HG02870 (cell line): ENCODE data around the gene HDGF.

Experiments used
- ATAC-seq: cut with Tn5 transposase; IDR thresholded peaks from one replicate; pipeline ENCODE4 v1.9.1; 2021; ENCODE audit warnings: mild to moderate bottlenecking, moderate library complexity; ENCODE audit not compliant: unreplicated experiment

Gene HDGF

DNA sequence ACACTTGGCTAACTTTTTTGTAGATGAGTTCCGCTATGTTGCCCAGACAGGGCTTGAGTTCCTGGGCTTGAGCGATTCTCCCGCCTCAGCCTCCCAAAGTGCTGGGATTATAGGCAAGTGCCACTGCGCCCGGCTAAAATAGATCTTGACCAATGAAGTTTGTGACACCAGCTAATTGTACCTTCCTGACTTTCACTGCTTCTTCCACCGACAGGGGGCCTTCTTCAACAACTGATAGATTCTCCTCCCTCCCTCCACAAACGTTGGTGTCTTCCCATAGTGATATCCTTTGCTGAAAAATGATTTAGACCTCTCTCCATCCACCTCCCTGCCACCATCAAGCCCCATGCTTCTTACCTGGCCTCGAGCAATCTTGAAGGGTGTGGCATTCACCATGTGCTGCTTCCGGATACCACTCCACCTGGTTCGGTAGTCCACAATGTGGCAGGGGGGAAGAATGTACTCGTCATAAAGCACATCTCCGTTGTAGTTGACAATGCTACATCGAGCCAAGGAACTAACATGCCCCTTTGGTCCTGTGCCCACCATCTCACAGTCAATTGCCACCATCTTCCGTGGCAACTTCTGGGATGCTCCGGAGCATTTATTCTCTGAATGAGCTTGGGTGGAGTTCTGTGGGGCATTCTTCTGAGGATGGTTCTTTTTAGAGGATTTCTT is 24.8 kb downstream of the HDGF start:
- ATAC-seq: no peak

DNA sequence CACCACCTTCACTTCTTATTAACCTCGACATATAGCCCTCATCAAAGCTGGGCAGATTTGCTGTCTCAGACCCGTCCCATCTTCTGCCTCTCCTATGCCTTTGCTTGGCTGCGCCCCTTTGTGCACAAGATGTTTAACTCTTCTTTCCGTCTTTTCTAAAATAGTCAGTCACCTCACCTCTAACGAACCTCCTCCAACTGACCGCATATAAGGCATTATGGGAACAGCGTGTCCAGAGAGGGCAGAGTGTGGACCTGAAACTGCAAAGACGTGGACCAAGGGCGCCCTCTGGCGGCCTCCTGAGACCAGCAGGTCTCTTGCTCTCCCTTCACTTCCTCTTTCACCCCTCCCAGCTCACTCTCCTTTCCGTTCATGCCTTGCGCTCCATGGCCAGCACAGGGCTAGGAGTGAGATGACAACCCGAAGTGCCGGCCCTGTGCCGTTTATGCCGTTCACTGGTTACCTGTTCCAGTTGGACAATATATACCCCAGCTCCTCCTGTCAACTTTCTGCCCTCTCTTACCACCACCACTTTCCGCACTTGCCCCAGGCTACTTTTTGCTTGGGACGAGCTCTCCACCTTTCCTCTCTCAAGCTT is 25.7 kb downstream of the HDGF start:
- peak; percentile 37 for ATAC-seq

DNA sequence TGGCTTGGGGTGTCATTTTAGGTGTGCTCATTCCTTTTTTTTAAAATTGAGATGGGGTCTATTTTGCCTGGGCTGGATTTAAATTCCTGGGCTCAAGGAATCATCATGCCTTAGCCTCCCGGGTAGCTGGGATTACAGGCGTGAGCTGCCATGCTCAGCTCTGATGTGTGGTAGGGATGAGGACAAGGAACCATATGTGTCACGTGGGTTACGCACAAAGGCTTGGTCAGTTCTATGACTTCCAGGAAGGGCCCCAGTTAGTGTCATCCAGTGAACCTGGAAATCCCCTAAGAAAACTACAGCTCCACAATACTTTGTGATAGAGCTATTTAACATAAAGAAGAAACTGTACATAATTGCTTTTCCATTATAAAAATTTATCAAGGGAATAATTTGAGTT is 29.9 kb downstream of the HDGF start:
- ATAC-seq: no peak

GRCh38 chr1:156721131-156721530 is 30.3 kb downstream of the HDGF start:
- no peak for ATAC-seq

DNA sequence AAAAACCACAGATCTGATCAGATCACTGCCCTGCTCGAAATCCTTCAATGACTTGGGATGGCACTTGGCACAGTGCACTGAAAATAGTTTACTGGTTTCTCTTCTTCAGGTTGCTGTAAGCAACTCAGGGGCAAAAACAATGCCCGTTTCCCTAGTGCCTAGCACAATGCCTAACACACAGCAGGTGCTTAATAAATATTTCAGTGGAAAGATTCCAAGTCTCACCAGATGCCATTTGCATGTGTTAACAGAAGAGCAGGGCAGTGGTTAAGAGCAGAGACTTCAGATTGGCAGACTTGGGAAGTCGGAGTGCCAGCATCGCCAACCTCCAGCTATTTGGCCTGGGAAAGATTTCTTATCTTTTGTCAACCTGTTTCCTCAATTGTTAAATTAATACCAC is 34.1 kb downstream of the HDGF start:
- ATAC-seq: no peak

- no peak for ATAC-seq
Measured at GRCh38 chr1:156714830-156715229, 36.6 kb downstream of the HDGF start.

DNA sequence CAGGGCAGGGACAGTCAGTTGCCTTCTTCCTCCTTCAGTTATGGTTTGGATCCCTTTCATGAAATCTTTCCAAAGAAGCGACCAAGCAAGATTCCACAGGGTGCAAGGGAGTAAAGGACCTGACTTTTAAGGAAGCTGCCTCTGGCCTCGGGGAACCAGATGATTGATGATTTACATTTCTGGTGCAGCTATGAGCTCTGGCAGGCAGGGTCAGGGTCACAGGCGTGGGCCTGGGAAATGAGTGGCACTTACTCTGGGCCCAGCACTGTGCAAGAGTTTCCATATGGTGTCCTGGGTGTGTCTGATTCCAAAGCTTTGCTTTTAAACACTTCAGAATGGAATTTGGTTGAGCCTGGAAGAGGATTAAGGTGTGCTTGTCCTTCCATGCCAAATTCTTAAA is 38.8 kb downstream of the HDGF start:
- ATAC-seq: no peak

DNA sequence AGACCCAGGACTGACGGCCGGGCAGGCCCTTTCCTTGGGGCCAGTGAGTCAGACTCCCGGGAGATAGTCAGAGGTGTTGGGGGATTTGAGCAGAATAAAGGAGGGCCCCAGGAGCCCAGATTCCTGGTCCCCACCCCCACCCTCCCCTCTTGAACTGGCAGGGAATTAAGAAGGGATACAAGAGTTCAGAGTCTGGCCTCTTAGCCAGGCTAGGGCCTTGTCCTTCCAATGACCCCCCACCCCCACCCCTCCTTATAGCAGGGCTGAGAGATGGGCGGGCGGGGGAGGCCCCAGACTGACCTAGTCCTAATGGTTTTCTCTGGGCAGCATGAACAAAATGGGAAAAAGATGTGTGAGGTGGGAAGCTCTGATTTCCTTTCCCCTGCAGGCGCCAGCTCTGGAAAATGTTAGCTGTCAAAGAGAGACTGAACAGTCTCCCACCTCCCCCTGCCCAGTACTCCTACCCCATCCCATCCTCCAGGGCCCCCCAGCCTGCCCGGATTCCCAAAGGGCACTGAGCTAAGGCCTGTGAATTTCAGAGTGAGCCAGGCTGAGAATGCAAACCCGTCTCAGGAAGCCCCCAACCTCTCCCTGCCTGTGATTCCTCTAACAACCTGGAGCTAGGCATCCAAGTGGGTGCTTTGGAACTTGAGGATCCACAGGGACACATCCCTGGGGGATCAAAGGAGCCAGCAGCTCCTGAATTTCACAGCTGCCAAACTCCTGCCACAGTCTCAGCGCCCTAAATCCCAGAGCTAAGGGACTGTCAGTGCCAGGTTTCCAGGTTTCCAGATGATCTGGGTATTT is 40.3 kb downstream of the HDGF start:
- no peak for ATAC-seq

GRCh38 chr1:156709757-156710489 is 41.6 kb downstream of the HDGF start:
- ATAC-seq: no peak

GRCh38 chr1:156709031-156709430 is 42.4 kb downstream of the HDGF start:
- no peak for ATAC-seq

- no peak for ATAC-seq
Measured at GRCh38 chr1:156708218-156708661, 43.2 kb downstream of the HDGF start.

GRCh38 chr1:156707417-156708217 is 43.9 kb downstream of the HDGF start:
- no peak for ATAC-seq

GRCh38 chr1:156706657-156707416 is 44.6 kb downstream of the HDGF start:
- no peak for ATAC-seq

- no peak for ATAC-seq
Measured at GRCh38 chr1:156705918-156706656, 45.4 kb downstream of the HDGF start.

GRCh38 chr1:156705321-156705917 is 46.1 kb downstream of the HDGF start, which contains the start of gene CRABP2:
CRABP2 (minus strand) TSS chr1:156705583; CDS start chr1:156705446, 137 bp downstream.
- no peak for ATAC-seq

DNA sequence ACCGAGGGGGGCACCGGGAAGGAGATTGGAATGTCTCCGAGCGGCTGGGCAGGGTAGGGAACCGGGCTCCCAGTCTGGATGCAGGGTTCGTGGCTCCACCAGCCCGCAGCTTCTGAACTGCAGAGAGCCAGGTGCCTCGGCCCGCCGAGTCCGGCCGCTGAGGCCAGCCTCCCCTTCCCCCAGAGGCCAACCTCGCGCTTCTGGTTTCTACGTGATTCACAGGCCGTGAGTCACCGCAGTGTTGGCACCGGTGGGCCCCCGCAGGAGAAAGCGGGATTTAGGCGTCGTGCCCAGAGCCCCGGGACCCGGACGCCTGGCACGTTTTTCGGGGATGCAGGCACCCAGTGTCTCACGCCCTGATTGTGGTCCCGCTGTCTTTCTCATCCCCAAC is 46.5 kb downstream of the HDGF start:
- ATAC-seq: no peak

DNA sequence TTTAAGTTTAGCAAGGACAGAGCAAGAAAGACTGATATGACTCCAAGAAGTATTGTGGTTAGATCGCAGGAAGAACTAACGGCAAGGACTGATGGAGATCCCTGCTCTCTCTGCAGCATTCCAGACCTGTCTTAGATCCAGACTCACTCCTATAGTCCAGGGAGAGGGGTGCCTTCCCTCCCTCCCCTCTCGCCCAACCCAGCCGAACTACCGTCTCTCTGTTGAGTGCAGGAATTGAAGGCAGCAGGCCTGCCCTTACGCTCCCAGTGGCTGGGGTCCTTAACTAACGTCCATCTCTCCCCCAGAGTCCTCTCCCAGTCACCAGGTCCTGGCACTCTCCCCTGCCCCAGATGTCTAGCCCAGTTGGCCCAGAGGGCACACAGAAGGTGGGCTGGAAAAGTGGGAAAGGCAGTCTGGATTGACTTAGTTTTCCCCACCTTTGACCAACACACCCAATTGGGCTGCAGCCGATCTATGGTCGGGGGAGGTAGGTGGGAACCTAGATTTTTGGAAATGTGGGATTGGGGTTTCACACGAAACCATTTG is 47.2 kb downstream of the HDGF start:
- ATAC-seq: no peak

GRCh38 chr1:156703741-156704140 is 47.7 kb downstream of the HDGF start:
- no peak for ATAC-seq
